HEK293 (cell line): ENCODE measurements around the gene COL25A1.

Experiments
- CTCF ChIA-PET: fragments of 350-600 bp; formaldehyde crosslinking; extraction: SDS; loops from one replicate; lab custom pipeline; 2021; ENCODE audit warnings: antibody characterized with exemption; lab: Yijun Ruan, JAX
- POLR2A ChIA-PET: fragments of 300-600 bp; formaldehyde crosslinking; extraction: SDS; loops from one replicate; lab custom pipeline; 2020; ENCODE audit warnings: antibody characterized with exemption, inconsistent platforms; lab: Yijun Ruan, JAX
- H3K27ac ChIP-seq: fragments of 200-500 bp; sonication (Bioruptor generic); 2 replicates; pipeline ENCODE4 v1.5.1; 2014; ENCODE audit warnings: low read depth, low read length, control low read depth, inconsistent platforms; ENCODE audit errors: extremely low read depth
- H3K36me3 ChIP-seq, 2 experiments: fragments of 200-500 bp in 1 of 2; sonication (Bioruptor generic) in 1 of 2; 1 replicate in 1 of 2; 2 replicates in 1 of 2; pipeline ENCODE4 v1.5.1; 2014 to 2017; ENCODE audit warnings: inconsistent platforms in 2 of 2, low read length in 2 of 2; ENCODE audit not compliant: control insufficient read depth in 2 of 2, insufficient read depth in 1 of 2
- H3K4me1 ChIP-seq: fragments of 200-500 bp; sonication (Bioruptor generic); 2 replicates; pipeline ENCODE4 v1.5.1; 2014; ENCODE audit warnings: mild to moderate bottlenecking, low read length, inconsistent platforms; ENCODE audit not compliant: control insufficient read depth, insufficient read depth
- H3K4me3 ChIP-seq: 2 replicates; pipeline ENCODE4 v1.5.1; 2011; ENCODE audit warnings: low read depth, mild to moderate bottlenecking, control low read depth, low read length, moderate library complexity
- H3K9me3 ChIP-seq: fragments of 200-500 bp; sonication (Bioruptor generic); 2 replicates; pipeline ENCODE4 v1.5.1; 2014; ENCODE audit warnings: low read depth, low read length, inconsistent platforms; ENCODE audit not compliant: control insufficient read depth, insufficient read depth
- FEZF1 ChIP-seq: fragments of 450-650 bp; formaldehyde crosslinking; IDR thresholded peaks from 2 replicates; pipeline ENCODE4 v1.5.1; 2016; ENCODE audit warnings: missing biosample characterization, missing genetic modification characterization
- GFI1B ChIP-seq: fragments of 450-650 bp; formaldehyde crosslinking; IDR thresholded peaks from 2 replicates; pipeline ENCODE4 v1.5.1; 2016; ENCODE audit warnings: missing biosample characterization, missing genetic modification characterization
- GLIS1 ChIP-seq: fragments of 450-650 bp; formaldehyde crosslinking; IDR thresholded peaks from 2 replicates; pipeline ENCODE4 v1.5.1; 2016; ENCODE audit warnings: missing biosample characterization, missing genetic modification characterization
- HIC1 ChIP-seq: fragments of 450-650 bp; formaldehyde crosslinking; IDR thresholded peaks from 2 replicates; pipeline ENCODE4 v1.5.1; 2016; ENCODE audit warnings: missing biosample characterization, missing genetic modification characterization
- INSM2 ChIP-seq: fragments of 450-650 bp; formaldehyde crosslinking; IDR thresholded peaks from 2 replicates; pipeline ENCODE4 v1.5.1; 2016; ENCODE audit warnings: missing biosample characterization, missing genetic modification characterization
- OSR2 ChIP-seq: fragments of 450-650 bp; formaldehyde crosslinking; IDR thresholded peaks from 2 replicates; pipeline ENCODE4 v1.5.1; 2016; ENCODE audit warnings: missing biosample characterization, missing genetic modification characterization
- PRDM4 ChIP-seq: fragments of 450-650 bp; formaldehyde crosslinking; IDR thresholded peaks from 2 replicates; pipeline ENCODE4 v1.5.1; 2017; ENCODE audit warnings: missing biosample characterization, missing genetic modification characterization
- SCRT1 ChIP-seq: fragments of 450-650 bp; formaldehyde crosslinking; IDR thresholded peaks from 2 replicates; pipeline ENCODE4 v1.5.1; 2016; ENCODE audit warnings: missing biosample characterization, missing genetic modification characterization, borderline replicate concordance
- SP3 ChIP-seq: fragments of 450-650 bp; formaldehyde crosslinking; IDR thresholded peaks from 2 replicates; pipeline ENCODE4 v1.5.1; 2016; ENCODE audit warnings: missing biosample characterization, missing genetic modification characterization
- SP7 ChIP-seq: fragments of 450-650 bp; formaldehyde crosslinking; IDR thresholded peaks from 2 replicates; pipeline ENCODE4 v1.5.1; 2016; ENCODE audit warnings: missing biosample characterization, missing genetic modification characterization
- TCF7L2 ChIP-seq: IDR thresholded peaks from 2 replicates; pipeline ENCODE4 v1.6.1; 2011; ENCODE audit warnings: low read depth, mild to moderate bottlenecking, inconsistent platforms, low read length, moderate library complexity, borderline replicate concordance
- ZBTB17 ChIP-seq: fragments of 450-650 bp; formaldehyde crosslinking; IDR thresholded peaks from 2 replicates; pipeline ENCODE4 v1.5.1; 2016; ENCODE audit warnings: missing biosample characterization, missing genetic modification characterization
- ZFP3 ChIP-seq: fragments of 450-650 bp; formaldehyde crosslinking; IDR thresholded peaks from 2 replicates; pipeline ENCODE4 v1.5.1; 2016; ENCODE audit warnings: low read depth, missing biosample characterization, missing genetic modification characterization
- ZNF18 ChIP-seq: fragments of 450-650 bp; formaldehyde crosslinking; IDR thresholded peaks from 2 replicates; pipeline ENCODE4 v1.5.1; 2016; ENCODE audit warnings: missing biosample characterization, missing genetic modification characterization
- ZNF184 ChIP-seq: fragments of 450-650 bp; IDR thresholded peaks from 2 replicates; pipeline ENCODE4 v1.5.1; 2018; ENCODE audit warnings: missing biosample characterization, mild to moderate bottlenecking, missing genetic modification characterization
- ZNF366 ChIP-seq: fragments of 450-650 bp; formaldehyde crosslinking; conservative IDR thresholded peaks from 2 replicates; pipeline ENCODE4 v1.5.1; 2016; ENCODE audit warnings: missing biosample characterization, missing genetic modification characterization
- ZNF394 ChIP-seq: fragments of 450-650 bp; formaldehyde crosslinking; IDR thresholded peaks from 2 replicates; pipeline ENCODE4 v1.5.1; 2016; ENCODE audit warnings: missing biosample characterization, missing genetic modification characterization, mild to moderate bottlenecking, moderate library complexity, borderline replicate concordance
- ZNF501 ChIP-seq: fragments of 450-650 bp; formaldehyde crosslinking; IDR thresholded peaks from 2 replicates; pipeline ENCODE4 v1.5.1; 2016; ENCODE audit warnings: missing biosample characterization, missing genetic modification characterization
- ZNF560 ChIP-seq: fragments of 450-650 bp; formaldehyde crosslinking; IDR thresholded peaks from 2 replicates; pipeline ENCODE4 v1.5.1; 2017; ENCODE audit warnings: missing biosample characterization, missing genetic modification characterization, borderline replicate concordance
- ZNF561 ChIP-seq: fragments of 450-650 bp; IDR thresholded peaks from 2 replicates; pipeline ENCODE4 v1.5.1; 2018; ENCODE audit warnings: missing biosample characterization, missing genetic modification characterization, borderline replicate concordance
- ZNF580 ChIP-seq: fragments of 450-650 bp; formaldehyde crosslinking; IDR thresholded peaks from 2 replicates; pipeline ENCODE4 v1.5.1; 2016; ENCODE audit warnings: missing biosample characterization, missing genetic modification characterization
- ZNF600 ChIP-seq: fragments of 450-650 bp; formaldehyde crosslinking; IDR thresholded peaks from 2 replicates; pipeline ENCODE4 v1.5.1; 2016; ENCODE audit warnings: missing biosample characterization, missing genetic modification characterization
- ZNF629 ChIP-seq: fragments of 450-650 bp; formaldehyde crosslinking; IDR thresholded peaks from 2 replicates; pipeline ENCODE4 v1.5.1; 2017; ENCODE audit warnings: missing biosample characterization, missing genetic modification characterization
- ZNF660 ChIP-seq: fragments of 450-650 bp; IDR thresholded peaks from 2 replicates; pipeline ENCODE4 v1.5.1; 2018; ENCODE audit warnings: missing biosample characterization, mild to moderate bottlenecking, missing genetic modification characterization
- ZNF843 ChIP-seq: fragments of 450-650 bp; formaldehyde crosslinking; IDR thresholded peaks from 2 replicates; pipeline ENCODE4 v1.5.1; 2016; ENCODE audit warnings: missing biosample characterization, missing genetic modification characterization
- ZSCAN23 ChIP-seq: fragments of 450-650 bp; formaldehyde crosslinking; IDR thresholded peaks from 2 replicates; pipeline ENCODE4 v1.5.1; 2016; ENCODE audit warnings: missing biosample characterization, missing genetic modification characterization
- ZXDB ChIP-seq: fragments of 450-650 bp; formaldehyde crosslinking; IDR thresholded peaks from 2 replicates; pipeline ENCODE4 v1.5.1; 2016; ENCODE audit warnings: missing biosample characterization, missing genetic modification characterization

COL25A1 gene

GRCh38 chr4:108830509-108831244 is 471.8 kb downstream of the COL25A1 start:
- H3K36me3 ChIP-seq = no peaks in the 10 kb centered on the region
- no peak overlapping the region for H3K27ac ChIP-seq
- H3K9me3 ChIP-seq = no peaks in the 10 kb centered on the region
- peaks cover 2% of the 10 kb centered on the region; the same call in 1 of the 2 replicates for H3K4me1 ChIP-seq
- ChIA-PET CTCF (interaction anchor here (0.6 to 1.9 kb wide), 4 partner anchors 35 to 650 kb away, joined by 3 to 6 read pairs (median 3); no protein-coding TSS in a partner anchor), POLR2A (no interaction called here)
- no peak overlapping the region for H3K4me3 ChIP-seq
- TF ChIP-seq ZBTB17 (tag by site-specific recombination) (peak; percentile 59), ZNF18 (tag by site-specific recombination) (peak; percentile 60), OSR2 (tag by site-specific recombination) (peak; percentile 91), PRDM4 (peak; percentile 15; the same call in 1 of the 2 replicates), ZNF501 (tag by site-specific recombination) (peak; percentile 67), INSM2 (peak; percentile 60; the same call in 1 of the 2 replicates), ZSCAN23 (tag by site-specific recombination) (no peak), ZNF560 (tag by site-specific recombination) (no peak), ZNF843 (tag by site-specific recombination) (peak; percentile 74), ZNF580 (peak; percentile 65; the same call in 1 of the 2 replicates), SP7 (peak; percentile 76), ZFP3 (tag by site-specific recombination) (no peak), ZNF184 (tag by site-specific recombination) (no peak), TCF7L2 (0 out of 2 replicates have a peak, but pooled peaks have one; percentile 14), SCRT1 (tag by site-specific recombination) (0 out of 2 replicates have a peak, but pooled peaks have one; percentile 13), ZNF600 (tag by site-specific recombination) (peak; percentile 55), ZNF660 (tag by site-specific recombination) (0 out of 2 replicates have a peak, but pooled peaks have one; percentile 22), HIC1 (tag by site-specific recombination) (no peak), ZNF366 (tag by site-specific recombination) (0 out of 2 replicates have a peak, but pooled peaks have one; percentile 33), ZNF561 (tag by site-specific recombination) (0 out of 2 replicates have a peak, but pooled peaks have one; percentile 52), ZNF394 (tag by site-specific recombination) (peak; percentile 53; the same call in 1 of the 2 replicates), GLIS1 (tag by site-specific recombination) (peak; percentile 31; the same call in 1 of the 2 replicates), GFI1B (tag by site-specific recombination) (peak; percentile 88), ZXDB (tag by site-specific recombination) (peak; percentile 59; the same call in 1 of the 2 replicates), ZNF629 (tag by site-specific recombination) (0 out of 2 replicates have a peak, but pooled peaks have one; percentile 56), SP3 (tag by site-specific recombination) (no peak), FEZF1 (tag by site-specific recombination) (peak; percentile 91)
